ENCODE measurements around the gene SMIM24.

DNA sequence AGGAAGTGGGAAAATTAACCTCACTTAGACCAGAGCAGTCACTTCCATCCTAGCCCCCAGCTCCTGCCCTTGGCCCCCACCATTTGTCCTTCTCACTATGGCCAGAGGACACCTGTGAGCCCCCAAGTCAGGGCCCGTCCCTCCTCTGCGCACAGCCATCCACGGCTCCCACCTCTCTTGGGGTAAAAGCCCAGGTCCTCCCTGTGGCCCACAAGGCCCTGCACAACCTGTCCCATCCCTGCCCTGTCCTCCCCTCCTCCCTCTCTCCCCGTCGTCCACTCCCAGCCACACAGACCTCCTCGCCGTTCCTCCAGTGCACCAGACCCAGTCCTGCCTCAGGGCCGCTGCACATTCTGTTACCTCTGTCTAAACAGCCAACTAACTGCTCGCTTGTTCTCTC, 53.9 kb downstream of the SMIM24 start:
- TF ChIP-seq, protein P1, sequence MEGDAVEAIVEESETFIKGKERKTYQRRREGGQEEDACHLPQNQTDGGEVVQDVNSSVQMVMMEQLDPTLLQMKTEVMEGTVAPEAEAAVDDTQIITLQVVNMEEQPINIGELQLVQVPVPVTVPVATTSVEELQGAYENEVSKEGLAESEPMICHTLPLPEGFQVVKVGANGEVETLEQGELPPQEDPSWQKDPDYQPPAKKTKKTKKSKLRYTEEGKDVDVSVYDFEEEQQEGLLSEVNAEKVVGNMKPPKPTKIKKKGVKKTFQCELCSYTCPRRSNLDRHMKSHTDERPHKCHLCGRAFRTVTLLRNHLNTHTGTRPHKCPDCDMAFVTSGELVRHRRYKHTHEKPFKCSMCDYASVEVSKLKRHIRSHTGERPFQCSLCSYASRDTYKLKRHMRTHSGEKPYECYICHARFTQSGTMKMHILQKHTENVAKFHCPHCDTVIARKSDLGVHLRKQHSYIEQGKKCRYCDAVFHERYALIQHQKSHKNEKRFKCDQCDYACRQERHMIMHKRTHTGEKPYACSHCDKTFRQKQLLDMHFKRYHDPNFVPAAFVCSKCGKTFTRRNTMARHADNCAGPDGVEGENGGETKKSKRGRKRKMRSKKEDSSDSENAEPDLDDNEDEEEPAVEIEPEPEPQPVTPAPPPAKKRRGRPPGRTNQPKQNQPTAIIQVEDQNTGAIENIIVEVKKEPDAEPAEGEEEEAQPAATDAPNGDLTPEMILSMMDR (IDR thresholded peaks at IDR 0.05; ENCODE audit: insufficient read depth, low read length, poor library complexity, severe bottlenecking): no peak
- TF ChIP-seq EZH2phosphoT487 (conservative IDR thresholded peaks at IDR 0.05; ENCODE audit: low read length): no peak

Measured in SU-DHL-6 (cell line).